GM18868 (cell line): ENCODE measurements around the gene ARID1A.

Experiments used
- ATAC-seq: cut with Tn5 transposase; IDR thresholded peaks from one replicate; pipeline ENCODE4 v1.9.1; 2021; ENCODE audit warnings: mild to moderate bottlenecking, moderate library complexity; ENCODE audit not compliant: unreplicated experiment

ARID1A gene

GRCh38 chr1:26726784-26727183 lies 31.0 kb downstream of the ARID1A start:
- no peak for ATAC-seq

- no peak for ATAC-seq
Measured at GRCh38 chr1:26727476-26727875, 31.7 kb downstream of the ARID1A start.

GRCh38 chr1:26728645-26729044 lies 32.8 kb downstream of the ARID1A start:
- ATAC-seq = no peak

- no peak for ATAC-seq
Measured at GRCh38 chr1:26729633-26730032, 33.8 kb downstream of the ARID1A start.

- ATAC-seq = no peak
Measured at GRCh38 chr1:26730695-26731094, 34.9 kb downstream of the ARID1A start.

- no peak for ATAC-seq
Measured at GRCh38 chr1:26731233-26731902, 35.6 kb downstream of the ARID1A start.

GRCh38 chr1:26733392-26733791 lies 37.6 kb downstream of the ARID1A start:
- ATAC-seq = no peak

- ATAC-seq = no peak
Measured at GRCh38 chr1:26733982-26734381, 38.2 kb downstream of the ARID1A start.

- no peak for ATAC-seq
Measured at GRCh38 chr1:26734501-26735058, 38.8 kb downstream of the ARID1A start.

GRCh38 chr1:26739329-26739914 lies 43.6 kb downstream of the ARID1A start:
- ATAC-seq = no peak

GRCh38 chr1:26740023-26740634 lies 44.3 kb downstream of the ARID1A start:
- ATAC-seq = no peak

- ATAC-seq = no peak
Measured at GRCh38 chr1:26740952-26741351, 45.1 kb downstream of the ARID1A start.

GRCh38 chr1:26743426-26744059 lies 47.7 kb downstream of the ARID1A start:
- peak; percentile 9 for ATAC-seq

- ATAC-seq = peak; percentile 96
Measured at GRCh38 chr1:26744075-26744959, 48.5 kb downstream of the ARID1A start.

GRCh38 chr1:26745191-26745590 lies 49.4 kb downstream of the ARID1A start:
- no peak for ATAC-seq

GRCh38 chr1:26747048-26747447 lies 51.2 kb downstream of the ARID1A start:
- no peak for ATAC-seq

GRCh38 chr1:26748351-26748750 lies 52.5 kb downstream of the ARID1A start:
- ATAC-seq = no peak

GRCh38 chr1:26749458-26749857 lies 53.6 kb downstream of the ARID1A start:
- no peak for ATAC-seq

GRCh38 chr1:26750428-26750827 lies 54.6 kb downstream of the ARID1A start:
- ATAC-seq = no peak

- ATAC-seq = no peak
Measured at GRCh38 chr1:26752519-26752918, 56.7 kb downstream of the ARID1A start.
